Neural progenitor cell (in vitro differentiated cells): ENCODE results near the gene ZNF346.

Experiments
- CTCF ChIP-seq: fragments of 200-600 bp; sonication (generic); IDR thresholded peaks from 2 replicates; pipeline ENCODE4 v1.5.1; 2017; ENCODE audit warnings: antibody characterized with exemption, mild to moderate bottlenecking
- EZH2 ChIP-seq: fragments of 200-600 bp; sonication (generic); IDR thresholded peaks from 2 replicates; pipeline ENCODE4 v1.6.1; 2017; ENCODE audit warnings: antibody characterized with exemption, mild to moderate bottlenecking, moderate library complexity
- EZH2phosphoT487 ChIP-seq: fragments of 200-600 bp; sonication (generic); IDR thresholded peaks from 2 replicates; pipeline ENCODE4 v1.6.1; 2017; ENCODE audit warnings: antibody characterized with exemption

GRCh38 chr5:177041936-177042335 is 19.4 kb downstream of the ZNF346 start:
- no peak for TF ChIP-seq CTCF
- no peak for TF ChIP-seq EZH2
- TF ChIP-seq EZH2phosphoT487 = no peak
